ENCODE results near the gene GPC6.
"Not testable (repeated sequence)": the region's sequence is repeated elsewhere in the genome, so short reads cannot be mapped to it uniquely, and the experiment has no call there.

Gene GPC6

DNA sequence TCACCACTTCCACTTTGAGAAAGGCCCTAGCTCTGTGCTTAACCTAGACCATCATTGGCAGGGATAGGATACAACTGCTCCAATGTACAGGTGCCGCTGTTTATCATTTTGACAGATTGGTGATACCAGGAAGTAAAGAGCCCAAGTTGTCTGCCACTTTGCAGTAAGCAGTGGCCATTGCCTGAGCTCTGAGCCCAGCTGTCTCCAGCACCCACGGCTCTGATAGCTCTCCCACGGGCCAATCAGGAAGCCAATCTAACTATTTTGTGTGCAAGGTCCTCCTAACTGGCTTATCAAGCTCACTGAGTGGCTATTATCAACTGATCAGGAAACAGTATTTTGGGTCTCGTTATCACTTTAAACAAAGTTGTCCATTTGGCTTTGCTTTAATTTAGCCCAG lies 1071.7 kb downstream of the GPC6 start:
- no peaks in the 10 kb centered on the region for H3F3A ChIP-seq (ENCODE audit: low read depth)
- no peak overlapping the region for H3K9ac ChIP-seq (ENCODE audit: low read depth, low read length, poor library complexity, severe bottlenecking)
- H3K27me3 ChIP-seq (ENCODE audit: insufficient read depth, low read length, poor library complexity, severe bottlenecking) = no peaks in the 10 kb centered on the region
- H2AFZ ChIP-seq (ENCODE audit: low read length) = no peak overlapping the region
- no peaks in the 10 kb centered on the region for H4K20me1 ChIP-seq (ENCODE audit: insufficient read depth, low read length, poor library complexity, severe bottlenecking)
- H3K79me2 ChIP-seq (ENCODE audit: insufficient read depth, low read length) = no peaks in the 10 kb centered on the region
- H3K36me3 ChIP-seq (ENCODE audit: insufficient read depth, low read length) = no peaks in the 10 kb centered on the region
- H3K4me2 ChIP-seq (ENCODE audit: low read depth, low read length, poor library complexity, severe bottlenecking) = no peak overlapping the region
- no peaks in the 10 kb centered on the region for H3K9me3 ChIP-seq (ENCODE audit: insufficient read depth, low read depth, low read length)
- peaks cover 18% of the 10 kb centered on the region for H3K4me1 ChIP-seq (ENCODE audit: insufficient read depth, low read length, poor library complexity, severe bottlenecking)
- no peak overlapping the region for H3K4me3 ChIP-seq (ENCODE audit: low read length, poor library complexity, severe bottlenecking)
- TF ChIP-seq CTCF (conservative IDR thresholded peaks at IDR 0.05; ENCODE audit: low read length) (no peak), EZH2phosphoT487 (IDR thresholded peaks at IDR 0.05; ENCODE audit: borderline replicate concordance) (no peak)
- no peaks in the 10 kb centered on the region for H3K9me2 ChIP-seq (replicated peaks; ENCODE audit: low read depth, low read length)

GRCh38 chr13:94300401-94300800 lies 1073.8 kb downstream of the GPC6 start:
- Histone ChIP-seq H3F3A (ENCODE audit: low read depth) (no peaks in the 10 kb centered on the region), H3K79me2 (ENCODE audit: insufficient read depth, low read length) (no peaks in the 10 kb centered on the region), H3K36me3 (ENCODE audit: insufficient read depth, low read length) (no peaks in the 10 kb centered on the region), H3K27me3 (ENCODE audit: insufficient read depth, low read length, poor library complexity, severe bottlenecking) (no peaks in the 10 kb centered on the region), H4K20me1 (ENCODE audit: insufficient read depth, low read length, poor library complexity, severe bottlenecking) (no peaks in the 10 kb centered on the region), H3K4me3 (ENCODE audit: low read length, poor library complexity, severe bottlenecking) (no peak overlapping the region), H3K9me2 (replicated peaks; ENCODE audit: low read depth, low read length) (no peaks in the 10 kb centered on the region), H2AFZ (ENCODE audit: low read length) (no peak overlapping the region), H3K9me3 (ENCODE audit: insufficient read depth, low read depth, low read length) (no peaks in the 10 kb centered on the region), H3K4me2 (ENCODE audit: low read depth, low read length, poor library complexity, severe bottlenecking) (no peak overlapping the region), H3K9ac (ENCODE audit: low read depth, low read length, poor library complexity, severe bottlenecking) (no peak overlapping the region), H3K4me1 (ENCODE audit: insufficient read depth, low read length, poor library complexity, severe bottlenecking) (peaks cover 18% of the 10 kb centered on the region)
- TF ChIP-seq EZH2phosphoT487 (IDR thresholded peaks at IDR 0.05; ENCODE audit: borderline replicate concordance) = no peak
- no peak for TF ChIP-seq CTCF (conservative IDR thresholded peaks at IDR 0.05; ENCODE audit: low read length)

- Histone ChIP-seq H3K9me2 (replicated peaks; ENCODE audit: low read depth, low read length) (no peaks in the 10 kb centered on the region), H4K20me1 (ENCODE audit: insufficient read depth, low read length, poor library complexity, severe bottlenecking) (no peaks in the 10 kb centered on the region), H3F3A (ENCODE audit: low read depth) (no peaks in the 10 kb centered on the region), H3K4me3 (ENCODE audit: low read length, poor library complexity, severe bottlenecking) (no peak overlapping the region), H3K79me2 (ENCODE audit: insufficient read depth, low read length) (no peaks in the 10 kb centered on the region), H3K4me2 (ENCODE audit: low read depth, low read length, poor library complexity, severe bottlenecking) (no peak overlapping the region), H3K9ac (ENCODE audit: low read depth, low read length, poor library complexity, severe bottlenecking) (no peak overlapping the region), H2AFZ (ENCODE audit: low read length) (no peak overlapping the region), H3K4me1 (ENCODE audit: insufficient read depth, low read length, poor library complexity, severe bottlenecking) (peaks cover 14% of the 10 kb centered on the region), H3K36me3 (ENCODE audit: insufficient read depth, low read length) (no peaks in the 10 kb centered on the region), H3K9me3 (ENCODE audit: insufficient read depth, low read depth, low read length) (no peaks in the 10 kb centered on the region), H3K27me3 (ENCODE audit: insufficient read depth, low read length, poor library complexity, severe bottlenecking) (no peaks in the 10 kb centered on the region)
- TF ChIP-seq CTCF (conservative IDR thresholded peaks at IDR 0.05; ENCODE audit: low read length) (no peak), EZH2phosphoT487 (IDR thresholded peaks at IDR 0.05; ENCODE audit: borderline replicate concordance) (no peak)
Observed at GRCh38 chr13:94301487-94301886, 1074.9 kb downstream of the GPC6 start.

- not testable (repeated sequence) for H3K4me3 ChIP-seq (ENCODE audit: low read length, poor library complexity, severe bottlenecking); H3K36me3 ChIP-seq (ENCODE audit: insufficient read depth, low read length); H3K9ac ChIP-seq (ENCODE audit: low read depth, low read length, poor library complexity, severe bottlenecking); H3K9me3 ChIP-seq (ENCODE audit: insufficient read depth, low read depth, low read length); H4K20me1 ChIP-seq (ENCODE audit: insufficient read depth, low read length, poor library complexity, severe bottlenecking); H3K9me2 ChIP-seq (replicated peaks; ENCODE audit: low read depth, low read length); H3K4me2 ChIP-seq (ENCODE audit: low read depth, low read length, poor library complexity, severe bottlenecking); H3F3A ChIP-seq (ENCODE audit: low read depth); H2AFZ ChIP-seq (ENCODE audit: low read length); H3K27me3 ChIP-seq (ENCODE audit: insufficient read depth, low read length, poor library complexity, severe bottlenecking); H3K4me1 ChIP-seq (ENCODE audit: insufficient read depth, low read length, poor library complexity, severe bottlenecking); H3K79me2 ChIP-seq (ENCODE audit: insufficient read depth, low read length)
Observed at GRCh38 chr13:94302847-94303565, 1076.4 kb downstream of the GPC6 start.
